CD4-positive, alpha-beta T cell treated with Interleukin-21 for 1 hour (primary cell): ENCODE results near the gene MRPS10.
"Not testable (repeated sequence)": the region's sequence is repeated elsewhere in the genome, so short reads cannot be mapped to it uniquely, and the experiment has no call there.

ENCODE experiments used
- DNase-seq: peaks from one replicate; pipeline ENCODE4 v3.0.0-alpha.2; 2020

MRPS10 gene

DNA sequence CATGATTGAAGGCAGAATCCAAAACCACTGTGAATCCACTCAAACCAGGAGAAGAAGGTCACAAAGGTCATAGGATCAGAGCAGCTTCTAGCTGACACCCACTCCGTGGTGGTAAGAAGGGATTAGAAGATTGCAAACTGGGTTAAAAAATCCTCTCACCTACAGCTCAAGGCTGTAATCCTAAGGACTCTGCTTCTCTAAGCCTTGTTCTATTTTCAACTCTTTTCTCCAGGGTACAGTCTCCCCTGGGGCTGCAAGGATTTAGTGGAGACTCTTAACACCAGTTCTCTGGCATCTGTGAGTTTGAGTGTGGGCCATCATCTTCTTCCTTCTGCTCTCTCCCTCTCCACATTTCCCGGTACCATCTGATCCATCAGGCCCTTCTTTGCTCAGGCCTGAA is 44.6 kb downstream of the MRPS10 start, which contains the start of gene GUCA1A:
GUCA1A (plus strand) TSS at position 264 of the 400 bp plus-strand sequence. CDS start 250 bp downstream, outside the sequence.
- DNase-seq: no peak

DNA sequence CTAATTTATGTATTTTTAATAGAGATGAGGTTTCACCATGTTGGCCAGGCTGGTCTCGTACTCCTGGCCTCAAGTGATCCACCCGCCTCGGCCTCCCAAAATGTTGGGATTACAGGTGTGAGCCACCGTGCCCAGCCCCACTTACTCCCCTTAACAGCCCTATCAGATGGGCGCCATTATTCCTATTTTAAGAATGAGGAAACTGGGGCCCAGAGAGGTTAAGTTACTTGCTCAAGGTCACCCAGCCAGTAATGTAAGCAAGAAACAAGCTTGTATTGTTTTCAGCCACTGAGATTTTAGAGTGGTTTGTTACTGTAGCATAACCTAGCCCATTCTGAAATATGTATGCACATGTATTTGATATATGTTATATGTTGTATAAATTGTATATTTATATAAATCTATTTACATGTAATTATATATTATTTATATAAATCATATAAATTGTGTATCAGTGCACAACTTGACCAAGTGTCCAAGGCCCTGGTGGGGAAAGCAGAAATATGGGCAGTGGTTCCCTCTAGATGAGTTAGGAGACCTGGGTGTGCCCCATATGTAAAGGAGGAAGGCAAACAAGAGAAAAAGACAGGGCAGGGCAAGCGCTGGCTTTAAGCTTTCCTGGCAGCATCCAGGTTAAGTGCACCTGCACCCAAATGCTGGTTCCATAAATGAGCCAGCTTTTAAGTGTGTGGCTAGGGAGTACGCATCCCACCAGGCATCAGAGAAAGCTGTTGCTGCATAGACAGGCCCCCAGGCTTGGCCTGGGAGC is 45.7 kb downstream of the MRPS10 start:
- no peak for DNase-seq

DNA sequence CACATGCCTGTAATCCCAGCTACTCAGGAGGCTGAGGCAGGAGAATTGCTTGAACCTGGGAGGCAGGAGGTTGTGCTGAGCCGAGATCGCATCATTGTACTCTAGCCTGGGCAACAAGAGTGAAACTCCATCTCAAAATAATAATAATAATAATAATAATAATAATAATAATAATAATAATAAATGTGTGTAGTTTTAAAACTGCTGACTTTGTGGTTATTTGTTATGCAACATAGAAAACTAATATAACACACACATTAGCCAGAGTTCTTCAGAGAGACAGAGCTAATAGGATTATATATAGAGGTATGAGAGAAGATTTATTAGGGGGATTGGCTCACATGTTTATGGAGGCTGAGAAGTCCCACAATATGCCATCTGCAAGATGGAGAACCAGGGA is 47.9 kb downstream of the MRPS10 start:
- not testable (repeated sequence) for DNase-seq

DNA sequence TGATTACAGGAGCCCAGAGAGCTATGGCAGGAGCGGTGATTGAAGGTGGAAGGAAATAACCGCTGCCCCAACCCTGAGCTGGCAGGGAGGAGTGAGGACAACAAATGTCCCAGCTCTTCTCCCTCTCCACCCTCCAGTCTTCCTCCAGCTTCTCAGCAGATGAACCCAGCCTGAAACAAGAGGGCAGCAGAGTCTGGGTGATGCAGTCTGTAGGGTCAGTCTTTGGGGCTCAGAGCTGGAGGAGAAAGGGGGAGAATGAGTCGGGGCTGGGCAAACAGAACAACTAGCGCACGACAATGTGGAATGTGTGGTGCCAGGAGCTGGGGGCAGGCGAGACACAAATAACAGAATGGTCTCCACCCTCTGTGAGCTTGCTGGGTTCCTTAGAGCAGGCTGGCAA is 49.0 kb downstream of the MRPS10 start:
- no peak for DNase-seq

DNA sequence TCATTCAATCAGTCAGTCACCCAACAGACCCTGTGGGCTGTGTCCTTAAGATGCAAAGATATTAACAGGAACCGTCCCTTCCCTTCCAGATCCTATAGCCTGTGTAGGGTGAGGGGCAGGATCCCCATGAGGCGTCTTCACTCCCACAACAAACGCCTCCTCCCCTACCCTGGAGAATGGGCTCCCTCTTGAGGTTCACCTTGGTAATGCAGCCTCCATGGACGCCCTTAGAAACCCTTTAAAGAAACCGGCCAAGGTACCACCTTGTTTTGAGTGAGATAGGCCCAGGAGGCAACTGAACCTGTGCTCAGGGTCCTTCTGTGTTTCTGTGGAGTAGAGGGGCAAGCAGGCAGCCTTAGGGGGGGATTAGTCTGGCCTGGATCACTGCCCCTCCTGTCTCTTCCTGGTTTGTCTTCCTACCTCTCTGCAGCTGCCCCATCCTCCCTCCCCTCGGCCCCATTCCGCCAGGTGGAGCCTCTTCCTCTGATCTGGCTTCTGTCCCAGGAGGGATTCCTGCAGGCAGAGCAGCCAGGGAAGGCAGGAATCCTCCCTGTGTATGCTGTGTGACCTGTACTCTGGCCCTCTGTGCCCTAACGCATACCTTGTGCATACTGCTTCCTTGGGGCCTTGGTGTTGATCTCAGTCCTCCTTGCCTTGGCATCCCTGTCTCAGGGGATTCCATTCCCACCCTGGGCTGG is 51.1 kb downstream of the MRPS10 start:
- DNase-seq: peak; percentile 77

DNA sequence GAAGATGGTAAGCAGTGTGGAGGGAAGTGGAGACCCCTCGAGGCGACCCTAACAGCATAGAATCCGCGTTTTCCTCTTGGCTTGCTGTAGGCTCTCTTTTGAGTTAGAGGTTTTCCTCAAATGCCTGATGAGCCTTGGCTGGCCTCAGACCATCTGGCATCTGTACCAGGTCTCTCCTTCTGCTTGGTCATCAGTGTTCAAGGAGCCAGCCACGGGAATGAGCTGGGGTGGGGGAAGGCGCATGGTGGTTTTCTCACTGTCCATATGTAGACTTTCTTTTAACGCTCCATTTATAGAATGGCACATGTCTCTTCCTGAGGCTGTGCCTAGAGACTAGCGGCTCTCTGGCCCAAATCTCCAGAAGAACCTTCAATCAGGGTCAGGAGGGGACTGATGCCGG is 52.6 kb downstream of the MRPS10 start:
- DNase-seq: no peak

DNA sequence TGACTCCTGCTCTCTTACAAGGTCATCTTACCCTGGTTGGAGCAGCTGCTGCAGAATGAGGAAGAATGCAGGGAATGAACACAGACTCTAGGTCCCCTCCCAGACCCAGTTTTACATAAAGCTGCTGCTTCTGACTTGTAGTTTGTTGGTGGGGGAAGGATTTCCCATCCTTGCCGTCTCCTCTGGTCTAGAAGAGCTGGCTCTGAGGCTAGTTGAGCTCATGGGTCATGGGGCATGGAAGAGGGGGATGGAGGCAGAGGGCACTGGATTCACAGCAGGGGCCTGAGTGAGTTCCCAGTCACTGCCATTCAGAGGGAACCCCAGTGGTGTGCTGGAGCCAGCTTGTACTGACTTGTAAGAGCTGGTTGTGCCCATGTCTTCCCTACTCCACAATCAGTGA is 53.7 kb downstream of the MRPS10 start:
- DNase-seq: no peak

DNA sequence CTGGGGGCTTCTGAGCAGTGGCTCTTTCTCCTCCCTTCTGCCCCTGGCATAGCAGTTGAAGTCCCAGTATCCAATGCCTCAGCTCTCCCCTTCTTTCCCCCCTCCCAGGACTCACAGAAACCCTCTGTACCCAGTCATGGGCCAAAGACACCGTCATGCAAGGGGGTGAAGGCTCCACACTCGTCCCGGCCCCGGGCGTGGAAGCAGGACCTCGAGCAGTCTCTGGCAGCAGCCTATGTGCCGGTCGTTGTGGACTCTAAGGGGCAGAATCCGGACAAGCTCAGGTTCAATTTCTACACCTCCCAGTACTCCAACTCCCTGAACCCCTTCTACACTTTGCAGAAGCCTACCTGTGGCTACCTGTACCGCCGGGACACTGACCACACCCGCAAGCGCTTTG is 54.8 kb downstream of the MRPS10 start:
- no peak for DNase-seq

DNA sequence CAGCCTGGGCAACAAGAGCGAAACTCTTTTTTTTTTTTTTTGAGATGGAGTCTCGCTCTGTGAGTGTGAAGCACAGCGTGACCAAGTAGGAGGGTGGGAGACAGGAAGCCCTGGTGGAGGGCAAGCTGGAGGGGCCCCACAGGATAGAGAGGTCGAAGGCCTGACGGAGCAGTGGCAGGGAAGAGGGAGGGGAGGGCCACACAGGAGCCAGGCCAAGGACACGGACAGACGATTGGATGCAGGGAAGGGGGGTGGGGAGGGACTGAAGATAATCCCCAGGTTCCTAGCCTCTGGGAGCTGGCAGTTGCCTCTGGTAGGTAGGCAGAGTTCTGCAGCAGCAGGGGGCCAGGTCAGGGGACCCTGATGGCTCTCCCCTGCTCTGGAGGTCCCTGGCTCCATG is 55.3 kb downstream of the MRPS10 start:
- no peak for DNase-seq

DNA sequence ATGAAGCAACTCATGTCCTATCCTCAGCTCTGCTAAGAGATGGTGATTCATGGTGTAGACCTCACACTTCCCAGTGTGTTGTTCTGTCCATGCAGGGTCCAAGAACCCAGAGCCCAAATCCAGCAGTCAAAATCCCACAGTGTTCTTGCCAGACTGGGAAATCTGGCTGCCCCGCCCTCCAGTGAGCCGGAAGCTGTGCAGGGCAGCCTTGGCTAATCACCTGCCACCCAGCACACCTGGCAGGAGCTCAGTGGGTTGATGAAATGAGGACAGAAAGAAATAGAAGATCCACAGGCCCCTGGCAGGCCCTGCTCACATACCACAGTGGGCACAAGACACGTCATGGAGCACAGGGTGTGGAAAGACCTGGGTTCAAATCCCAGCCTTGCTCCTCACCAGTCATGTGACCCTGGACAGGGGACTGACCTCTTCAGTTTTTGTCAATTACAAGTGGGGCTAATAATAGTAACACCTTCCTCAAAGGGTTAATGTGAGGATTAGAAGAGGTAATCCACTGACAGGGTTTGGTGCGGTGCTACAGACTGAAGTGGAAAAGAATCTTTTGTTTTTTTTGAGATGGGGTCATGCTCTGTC is 58.1 kb downstream of the MRPS10 start:
- DNase-seq: no peak

DNA sequence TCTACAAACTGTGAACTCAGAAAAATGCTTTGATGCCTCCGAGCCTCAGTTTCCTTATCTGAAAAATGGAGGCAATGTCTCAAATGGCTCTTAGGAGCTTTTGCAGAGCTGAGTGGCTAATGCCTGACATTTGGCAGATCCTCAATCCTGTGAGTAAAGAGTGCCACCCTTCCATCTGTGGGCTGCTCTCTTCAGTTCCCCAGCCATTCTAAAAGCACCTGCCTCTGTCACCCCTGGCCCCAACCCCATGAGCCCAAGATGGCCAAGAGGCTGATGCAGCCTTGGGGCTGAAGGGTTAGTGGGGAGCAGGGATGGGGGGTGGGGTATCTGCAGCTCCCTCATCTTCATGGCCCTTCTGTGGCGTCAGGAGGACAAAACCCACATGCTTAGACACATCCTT is 59.0 kb downstream of the MRPS10 start:
- no peak for DNase-seq

DNA sequence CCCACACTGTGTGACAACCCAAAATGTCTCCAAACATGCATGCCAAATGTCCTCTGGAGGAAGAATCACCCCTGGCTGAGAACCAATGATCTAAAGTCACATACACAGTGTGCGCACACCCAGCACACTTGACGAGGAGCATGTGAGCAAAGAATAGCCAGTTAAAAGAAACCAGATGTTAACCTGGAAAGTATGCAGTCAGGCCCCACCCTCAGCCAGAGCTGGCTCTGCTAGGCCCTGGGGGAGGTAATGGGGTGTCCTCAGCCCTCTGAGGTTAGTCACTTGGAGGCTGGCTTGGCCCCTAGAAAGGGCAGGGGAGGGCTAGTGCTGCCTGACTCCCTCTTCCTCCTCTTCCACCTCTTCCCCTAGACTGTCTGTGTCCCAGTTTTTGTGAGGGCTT is 59.6 kb downstream of the MRPS10 start:
- DNase-seq: no peak
